IPS DF 6.9 (cell line): Measurements from ENCODE around the gene VAMP5.
A peak's percentile ranks its signal among the peaks of the same experiment; 100 is the strongest.
"Not testable (repeated sequence)": the region's sequence is repeated elsewhere in the genome, so short reads cannot be mapped to it uniquely, and the experiment has no call there.

Source experiments
- DNase-seq: peaks from one replicate; pipeline ENCODE4 v3.0.0-alpha.2; 2013; ENCODE audit warnings: low read depth, low spot score
- H3K27ac ChIP-seq: one replicate; pipeline ENCODE4 v1.5.1; 2013; ENCODE audit warnings: low read length, control low read depth
- H3K27me3 ChIP-seq: 2 replicates; pipeline ENCODE4 v1.6.1; 2013; ENCODE audit warnings: mild to moderate bottlenecking, low read length; ENCODE audit not compliant: control insufficient read depth, insufficient read depth
- H3K36me3 ChIP-seq: 2 replicates; pipeline ENCODE4 v1.6.1; 2013; ENCODE audit warnings: low read length; ENCODE audit not compliant: control insufficient read depth, insufficient read depth
- H3K4me1 ChIP-seq: 2 replicates; pipeline ENCODE4 v1.6.1; 2013; ENCODE audit warnings: low read length; ENCODE audit not compliant: control insufficient read depth, insufficient read depth
- H3K4me3 ChIP-seq: 2 replicates; pipeline ENCODE4 v1.5.1; 2013; ENCODE audit warnings: mild to moderate bottlenecking, low read length
- H3K9me3 ChIP-seq: 2 replicates; pipeline ENCODE4 v1.6.1; 2013; ENCODE audit warnings: low read length, inconsistent platforms; ENCODE audit not compliant: control insufficient read depth, insufficient read depth
- WGBS: extraction: QIAGEN DNeasy Blood & Tissue Kit; methylation state at CpG from one replicate; pipeline ENCODE4 v1.1.7; 2013; ENCODE audit warnings: mixed read lengths, missing lambda C conversion rate; ENCODE audit not compliant: insufficient read length, insufficient coverage; 5-methylcytosine and 5-hydroxymethylcytosine counted together

The VAMP5 gene

DNA sequence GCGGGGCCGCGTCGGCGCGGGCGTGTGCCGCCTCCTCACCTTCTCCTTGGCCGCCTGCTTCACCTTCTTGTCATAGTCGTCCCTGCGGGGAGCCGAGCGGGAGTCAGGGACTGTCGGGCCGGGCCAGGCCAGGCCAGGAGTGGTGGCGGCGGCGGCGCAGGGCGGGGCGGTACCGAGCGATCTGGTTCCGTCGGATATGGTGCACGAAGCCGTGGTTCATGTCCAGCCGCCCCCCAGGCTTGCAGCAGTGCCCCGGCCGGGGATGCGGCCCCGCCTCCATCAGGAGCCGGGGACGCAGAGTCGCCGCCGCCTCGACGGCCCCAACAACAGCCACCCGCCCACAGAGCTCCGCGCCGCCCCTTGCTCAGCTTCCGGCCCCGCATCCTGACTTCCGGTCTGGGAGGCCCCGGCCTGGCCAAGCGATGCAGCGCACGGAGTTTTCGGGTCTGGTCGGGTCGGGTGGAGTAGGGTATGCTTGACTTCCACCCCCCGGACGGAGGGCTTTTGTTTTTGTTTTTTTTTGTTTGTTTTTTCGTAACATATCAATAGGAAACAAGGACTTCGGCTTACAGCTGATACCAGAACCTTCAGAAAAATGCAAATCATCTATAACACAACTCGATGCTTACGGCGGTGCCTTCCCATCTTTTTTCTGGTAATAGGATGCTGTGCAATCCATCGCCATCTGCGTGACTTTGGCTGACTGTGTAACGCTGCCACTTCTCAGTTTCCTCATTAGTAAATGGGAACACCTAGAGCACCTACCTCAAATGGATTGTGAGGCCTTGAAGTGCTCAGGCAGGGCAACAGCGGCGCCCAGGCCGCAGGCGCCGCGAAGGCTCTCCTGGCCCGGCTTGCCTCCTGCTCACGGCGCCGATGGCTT, 27.7 kb downstream of the VAMP5 start, which contains the start of gene C2orf68:
TSS of gene C2orf68 (minus strand) at position 362 of the 883 bp plus-strand sequence. CDS start at position 280, 82 bp downstream.
- peak; percentile 75 for DNase-seq
- no peaks in the 10 kb centered on the region for H3K27me3 ChIP-seq
- no peak within 1 kb of the TSS for H3K27ac ChIP-seq
- no CpG with 5 or more reads among the region's 73 CpGs for WGBS
- H3K9me3 ChIP-seq: no peaks in the 10 kb centered on the region
- no peaks in the 10 kb centered on the region for H3K4me1 ChIP-seq
- peak within 1 kb of the TSS; percentile 88 for H3K4me3 ChIP-seq
- H3K36me3 ChIP-seq: peaks cover 5% of the 10 kb centered on the region; the same call in 1 of the 2 replicates

DNA sequence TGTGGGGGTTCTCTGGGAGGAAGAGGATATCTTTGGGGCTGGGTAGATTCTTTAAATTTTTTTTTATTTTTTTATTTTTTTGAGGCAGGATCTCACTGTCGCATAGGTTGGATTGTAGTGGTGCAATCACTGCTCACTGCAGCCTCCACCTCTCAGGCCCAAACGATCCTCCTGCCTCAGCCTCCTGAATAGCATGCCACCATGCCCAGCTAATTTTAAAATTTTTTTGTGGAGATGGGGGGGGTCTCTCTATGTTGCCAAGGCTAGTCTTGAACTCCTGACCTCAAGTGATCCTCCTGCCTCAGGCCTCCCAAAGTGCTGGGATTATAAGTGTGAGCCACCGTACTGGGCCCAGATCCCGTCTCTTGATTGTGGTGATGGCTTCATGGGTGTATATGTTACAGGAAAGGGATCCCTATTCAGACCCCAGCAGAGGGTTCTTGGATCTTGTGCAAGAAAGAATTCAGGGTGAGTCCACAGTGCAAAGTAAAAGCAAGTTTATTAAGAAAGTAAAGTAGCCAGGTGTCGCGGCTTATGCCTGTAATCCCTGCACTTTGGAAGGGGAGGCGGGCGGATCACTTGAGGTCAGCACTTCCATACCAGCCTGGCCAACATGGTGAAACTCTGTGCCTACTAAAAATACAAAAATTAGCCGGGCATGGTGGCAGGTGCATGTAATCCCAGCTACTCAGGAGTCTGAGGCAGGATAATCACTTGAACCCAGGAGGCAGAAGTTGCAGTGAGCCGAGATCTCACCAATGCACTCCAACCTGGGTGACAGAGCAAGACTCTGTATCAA, 29.7 kb downstream of the VAMP5 start:
- whole genome bisulfite sequencing: no CpG with 5 or more reads among the region's 10 CpGs
- Histone ChIP-seq H3K9me3 (no peaks in the 10 kb centered on the region), H3K27me3 (no peaks in the 10 kb centered on the region), H3K36me3 (0 out of 2 replicates have a peak, but pooled peaks cover 2% of the 10 kb centered on the region), H3K27ac (no peak overlapping the region), H3K4me3 (no peak overlapping the region), H3K4me1 (no peaks in the 10 kb centered on the region)
- DNase-seq: no peak

DNA sequence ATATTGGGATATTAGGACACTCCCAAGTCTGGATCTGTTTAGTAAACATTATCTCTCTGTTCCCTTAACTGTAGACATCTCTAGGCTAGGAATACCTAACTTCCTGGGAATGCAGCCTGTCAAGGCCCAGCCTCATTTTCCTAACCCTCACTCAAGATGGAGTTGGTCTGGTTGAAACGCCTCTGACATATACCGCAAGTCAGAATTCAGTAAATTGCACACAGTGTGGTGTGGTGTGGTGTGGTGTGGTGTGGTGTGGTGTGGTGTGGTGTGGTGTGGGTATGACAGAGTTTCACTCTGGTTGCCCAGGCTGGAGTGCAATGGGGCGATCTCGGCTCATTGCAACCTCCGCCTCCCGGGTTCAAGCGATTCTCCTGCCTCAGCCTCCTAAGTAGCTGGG, 30.5 kb downstream of the VAMP5 start:
- H3K4me1 ChIP-seq, H3K27ac ChIP-seq, H3K36me3 ChIP-seq, H3K9me3 ChIP-seq, H3K27me3 ChIP-seq, DNase-seq, H3K4me3 ChIP-seq: not testable (repeated sequence)
- WGBS: no CpG with 5 or more reads among the region's 7 CpGs

DNA sequence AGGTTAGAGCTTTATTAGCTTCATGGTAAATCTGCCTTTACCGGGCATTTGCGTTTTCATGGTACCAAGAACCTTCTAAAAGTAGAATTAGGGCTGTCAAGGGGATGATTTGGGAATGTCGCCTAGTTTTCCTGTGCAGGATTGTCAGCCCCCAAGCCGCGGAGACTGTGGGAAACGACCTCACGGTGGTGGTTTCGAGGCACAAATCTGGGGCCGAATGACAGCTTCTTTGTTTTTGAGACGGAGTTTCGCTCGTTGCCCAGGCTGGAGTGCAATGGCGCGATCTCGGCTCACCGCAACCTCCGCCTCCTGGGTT, 31.1 kb downstream of the VAMP5 start:
- Histone ChIP-seq H3K4me1 (no peaks in the 10 kb centered on the region), H3K27ac (no peak overlapping the region), H3K9me3 (no peaks in the 10 kb centered on the region), H3K27me3 (no peaks in the 10 kb centered on the region), H3K36me3 (no peaks in the 10 kb centered on the region; the same call in 1 of the 2 replicates), H3K4me3 (no peak overlapping the region)
- WGBS: no CpG with 5 or more reads among the region's 17 CpGs
- DNase-seq: no peak

DNA sequence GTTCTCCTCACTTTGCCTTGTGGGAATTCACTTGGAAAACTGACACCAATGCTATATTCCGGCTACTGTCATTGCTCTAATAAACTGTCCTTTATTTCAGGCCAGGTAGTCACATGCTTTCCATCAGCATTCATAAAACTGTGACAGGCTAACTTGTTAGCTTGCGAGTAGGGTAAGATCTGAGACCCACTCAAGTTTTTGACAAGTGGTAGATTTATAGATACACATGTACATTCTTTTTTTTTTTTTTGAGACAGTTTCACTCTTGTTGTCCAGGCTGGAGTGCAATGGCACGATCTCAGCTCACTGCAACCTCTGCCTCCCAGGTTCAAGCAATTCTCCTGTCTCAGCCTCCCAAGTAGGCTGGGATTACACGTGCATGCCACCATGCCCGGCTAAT, 33.5 kb downstream of the VAMP5 start:
- not testable (repeated sequence) for H3K27ac ChIP-seq, H3K36me3 ChIP-seq, H3K4me1 ChIP-seq, H3K9me3 ChIP-seq, DNase-seq, H3K27me3 ChIP-seq, H3K4me3 ChIP-seq
- no CpG with 5 or more reads among the region's 5 CpGs for WGBS

DNA sequence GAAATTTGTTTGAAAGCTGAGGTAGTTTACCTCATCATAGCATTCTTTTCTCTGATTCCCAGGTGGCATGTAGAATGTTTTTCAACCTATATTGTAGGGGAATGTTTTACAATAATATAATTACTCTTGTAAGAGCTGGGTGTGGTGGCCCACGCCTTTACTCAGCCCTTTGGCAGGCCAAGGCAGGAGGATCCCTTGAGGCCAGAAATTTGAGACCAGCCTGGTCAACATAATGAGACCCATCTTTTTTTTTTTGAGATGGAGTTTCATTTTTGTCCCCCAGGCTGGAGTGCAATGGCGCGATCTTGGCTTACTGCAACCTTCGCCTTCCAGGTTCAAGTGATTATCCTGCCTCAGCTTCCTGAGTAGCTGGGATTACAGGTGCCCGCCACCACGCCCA, 35.4 kb downstream of the VAMP5 start:
- WGBS: no CpG with 5 or more reads among the region's 6 CpGs
- Histone ChIP-seq H3K36me3 (peaks cover 10% of the 10 kb centered on the region; the same call in 1 of the 2 replicates), H3K4me1 (no peaks in the 10 kb centered on the region)

DNA sequence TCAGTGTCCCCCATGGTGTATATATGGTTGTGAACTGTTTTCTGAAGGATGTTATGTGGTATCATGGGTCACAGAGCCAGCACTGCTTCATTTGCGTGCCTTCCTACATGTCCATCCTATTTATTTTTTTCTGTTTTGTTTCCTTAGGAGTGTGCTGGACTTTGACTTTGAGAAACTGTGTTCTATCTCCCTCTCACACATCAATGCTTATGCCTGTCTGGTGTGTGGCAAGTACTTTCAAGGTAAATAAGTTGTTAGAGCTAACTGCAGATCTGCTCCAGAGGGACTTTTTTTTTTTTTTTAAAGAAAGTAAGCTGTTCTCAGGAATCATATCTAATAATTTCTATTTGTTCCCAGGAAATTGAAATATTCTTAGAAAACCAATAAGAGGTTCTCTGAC, 37.1 kb downstream of the VAMP5 start:
- no peak for DNase-seq
- H3K4me1 ChIP-seq: no peaks in the 10 kb centered on the region
- no peaks in the 10 kb centered on the region for H3K27me3 ChIP-seq
- no peaks in the 10 kb centered on the region; the same call in 1 of the 2 replicates for H3K9me3 ChIP-seq
- no peak overlapping the region for H3K27ac ChIP-seq
- no CpG with 5 or more reads among the region's 1 CpG for WGBS
- no peak overlapping the region for H3K4me3 ChIP-seq
- H3K36me3 ChIP-seq: peaks cover 18% of the 10 kb centered on the region; the same call in 1 of the 2 replicates

More for the DNA sequence above, 35.4 kb downstream of the VAMP5 start:
- H3K9me3 ChIP-seq: no peaks in the 10 kb centered on the region
- H3K27ac ChIP-seq: no peak overlapping the region
- no peaks in the 10 kb centered on the region for H3K27me3 ChIP-seq
- no peak overlapping the region for H3K4me3 ChIP-seq
- no peak for DNase-seq

DNA sequence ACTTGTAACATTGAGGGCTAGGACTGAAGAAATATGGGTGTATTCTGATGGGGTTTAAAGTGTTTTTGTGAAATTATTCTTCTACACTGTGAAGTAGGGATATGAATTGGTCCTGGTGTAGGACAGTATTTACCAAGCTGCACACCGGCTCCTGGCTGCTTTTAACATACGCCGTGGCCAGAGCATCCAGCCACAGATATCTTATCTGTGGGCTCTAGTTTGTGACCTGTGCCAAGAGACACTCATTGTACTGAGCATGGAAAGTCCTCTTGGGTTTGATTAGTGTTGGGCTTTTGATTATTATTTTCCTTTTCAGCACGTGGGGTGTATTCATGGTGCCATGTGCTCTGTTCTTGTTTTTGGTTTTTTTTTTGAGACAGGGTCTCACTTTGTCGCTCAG, 39.8 kb downstream of the VAMP5 start:
- Histone ChIP-seq H3K9me3 (no peaks in the 10 kb centered on the region; the same call in 1 of the 2 replicates), H3K4me1 (no peaks in the 10 kb centered on the region), H3K27ac (no peak overlapping the region), H3K27me3 (no peaks in the 10 kb centered on the region), H3K4me3 (no peak overlapping the region), H3K36me3 (peaks cover 19% of the 10 kb centered on the region; the same call in 1 of the 2 replicates)
- WGBS: no CpG with 5 or more reads among the region's 5 CpGs
- DNase-seq: no peak

DNA sequence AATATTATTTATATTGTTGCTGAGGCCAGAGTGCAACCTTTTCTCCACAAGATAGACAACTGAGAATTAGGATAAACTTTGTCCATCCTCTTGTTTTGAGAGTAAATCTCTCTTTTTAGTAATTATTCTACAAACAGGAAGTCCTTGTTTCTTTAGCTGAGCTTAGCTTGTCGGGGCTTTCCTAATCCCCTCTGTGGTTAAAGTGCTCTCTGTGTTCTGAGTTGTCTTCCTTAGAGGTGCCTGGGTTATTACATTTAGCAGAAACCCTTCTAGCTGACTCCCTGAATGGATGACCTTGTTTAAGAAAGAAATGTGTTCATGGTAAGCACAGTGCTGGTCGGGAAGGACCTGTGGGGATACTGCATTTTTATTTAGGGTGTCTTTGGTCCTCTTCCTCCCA, 44.4 kb downstream of the VAMP5 start:
- H3K4me1 ChIP-seq: no peaks in the 10 kb centered on the region
- H3K27ac ChIP-seq: no peak overlapping the region
- no CpG with 5 or more reads among the region's 2 CpGs for WGBS
- DNase-seq: no peak
- H3K4me3 ChIP-seq: no peak overlapping the region
- H3K36me3 ChIP-seq: peaks cover 17% of the 10 kb centered on the region; the same call in 1 of the 2 replicates
- no peaks in the 10 kb centered on the region for H3K27me3 ChIP-seq
- no peaks in the 10 kb centered on the region; the same call in 1 of the 2 replicates for H3K9me3 ChIP-seq

DNA sequence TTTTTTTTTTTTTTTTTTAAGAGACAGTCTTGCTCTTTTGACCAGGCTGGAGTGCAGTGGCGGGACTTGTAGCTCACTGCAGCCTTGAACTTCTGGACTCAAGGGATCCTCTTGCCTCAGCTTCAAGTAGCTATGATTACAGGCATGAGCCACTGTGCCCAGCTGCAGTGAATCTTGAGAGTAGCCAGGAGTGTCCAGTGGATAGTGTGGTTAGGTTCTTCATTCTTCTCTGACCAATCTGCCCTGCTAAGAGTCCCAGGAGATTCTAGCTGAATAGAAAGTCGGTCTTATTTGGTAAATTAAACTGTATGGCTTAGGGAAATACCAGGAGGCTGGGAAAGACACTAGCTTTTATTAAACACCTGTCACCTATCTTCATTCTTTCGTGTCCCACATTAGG, 47.1 kb downstream of the VAMP5 start:
- Histone ChIP-seq H3K36me3 (peaks cover 19% of the 10 kb centered on the region; the same call in 1 of the 2 replicates), H3K27me3 (no peaks in the 10 kb centered on the region), H3K9me3 (no peaks in the 10 kb centered on the region), H3K27ac (no peak overlapping the region), H3K4me3 (no peak overlapping the region), H3K4me1 (no peaks in the 10 kb centered on the region)
- DNase-seq: no peak
- WGBS: no CpG with 5 or more reads among the region's 3 CpGs
